ENCODE measurements around the gene PHF10. TPM values are rescaled to one million over a fixed set of nuclear protein-coding genes. Genes with fewer than 3 reads are reported as not detected.

Gene PHF10
- total RNA-seq, 1 donor from 2014 or later, result 45.7 TPM

- peak overlapping the region; percentile 21 for H3K27ac ChIP-seq
- ATAC-seq, result peak; percentile 53 to 62
Observed at GRCh38 chr6:169669889-169670288, 54.4 kb downstream of the PHF10 start.

GRCh38 chr6:169669147-169669546, 55.2 kb downstream of the PHF10 start:
- no peak overlapping the region for H3K4me3 ChIP-seq
- ATAC-seq, result peak; percentile 54 to 78
- H3K27ac ChIP-seq, result peak overlapping the region; percentile 21
- H3K4me1 ChIP-seq, result peaks cover 9% of the 10 kb centered on the region
- intact Hi-C loops (cut with DNase I), result no loop called here
- peak; percentile 40 for DNase-seq
- no peaks in the 10 kb centered on the region for H3K9me3 ChIP-seq
- no peak for TF ChIP-seq CTCF (IDR thresholded peaks at IDR 0.05)
- peaks cover 46% of the 10 kb centered on the region for H3K36me3 ChIP-seq
- no peaks in the 10 kb centered on the region for H3K27me3 ChIP-seq (ENCODE audit: low read depth)

More at GRCh38 chr6:169669889-169670288, 54.4 kb downstream of the PHF10 start:
- Histone ChIP-seq H3K27me3 (ENCODE audit: low read depth) (no peaks in the 10 kb centered on the region), H3K4me3 (no peak overlapping the region), H3K4me1 (peaks cover 9% of the 10 kb centered on the region), H3K36me3 (peaks cover 43% of the 10 kb centered on the region), H3K9me3 (no peaks in the 10 kb centered on the region)
- intact Hi-C loops (cut with DNase I), result no loop called here
- no peak for DNase-seq
- no peak for TF ChIP-seq CTCF (IDR thresholded peaks at IDR 0.05)

GRCh38 chr6:169668203-169668847, 56.0 kb downstream of the PHF10 start:
- no peaks in the 10 kb centered on the region for H3K9me3 ChIP-seq
- peak; percentile 33 for DNase-seq
- H3K27me3 ChIP-seq (ENCODE audit: low read depth), result no peaks in the 10 kb centered on the region
- intact Hi-C loops (cut with DNase I), result no loop called here
- no peak overlapping the region for H3K4me3 ChIP-seq
- H3K4me1 ChIP-seq, result peaks cover 9% of the 10 kb centered on the region
- no peak for TF ChIP-seq CTCF (IDR thresholded peaks at IDR 0.05)
- H3K27ac ChIP-seq, result no peak overlapping the region
- peaks cover 55% of the 10 kb centered on the region for H3K36me3 ChIP-seq
- no peak for ATAC-seq

GRCh38 chr6:169667716-169668115, 56.6 kb downstream of the PHF10 start:
- H3K9me3 ChIP-seq, result no peaks in the 10 kb centered on the region
- H3K27ac ChIP-seq, result no peak overlapping the region
- ATAC-seq (no peak), DNase-seq (peak; percentile 43)
- H3K4me1 ChIP-seq, result peaks cover 9% of the 10 kb centered on the region
- H3K36me3 ChIP-seq, result peaks cover 60% of the 10 kb centered on the region
- intact Hi-C loops (cut with DNase I), result no loop called here
- no peak for TF ChIP-seq CTCF (IDR thresholded peaks at IDR 0.05)
- no peak overlapping the region for H3K4me3 ChIP-seq
- no peaks in the 10 kb centered on the region for H3K27me3 ChIP-seq (ENCODE audit: low read depth)

GRCh38 chr6:169666441-169666840, 57.9 kb downstream of the PHF10 start:
- H3K36me3 ChIP-seq, result peaks cover 52% of the 10 kb centered on the region
- H3K9me3 ChIP-seq, result no peaks in the 10 kb centered on the region
- H3K27me3 ChIP-seq (ENCODE audit: low read depth), result no peaks in the 10 kb centered on the region
- TF ChIP-seq CTCF (IDR thresholded peaks at IDR 0.05), result no peak
- no peak overlapping the region for H3K27ac ChIP-seq
- intact Hi-C loops (cut with DNase I), result no loop called here
- H3K4me3 ChIP-seq, result no peak overlapping the region
- peaks cover 9% of the 10 kb centered on the region for H3K4me1 ChIP-seq
- ATAC-seq (no peak), DNase-seq (peak; percentile 38)

All from lower lobe of right lung (tissue), 2 donors.